H9 (cell line): ENCODE data around the gene CLEC1A. TPM values are rescaled to one million over a fixed set of nuclear protein-coding genes. Genes with fewer than 3 reads are reported as not detected.

Source experiments
- DNase-seq: peaks from one replicate; pipeline ENCODE4 v3.0.0-alpha.2; 2017
- H2AFZ ChIP-seq: one replicate; pipeline ENCODE4 v1.6.1; 2013; ENCODE audit warnings: mild to moderate bottlenecking, low read length, control low read depth, moderate library complexity
- H2AK5ac ChIP-seq: 2 replicates; pipeline ENCODE4 v1.6.1; 2013; ENCODE audit warnings: low read length, control low read depth, mixed read lengths; ENCODE audit not compliant: insufficient read length
- H2BK120ac ChIP-seq: one replicate; pipeline ENCODE4 v1.6.1; 2013; ENCODE audit warnings: low read depth, mild to moderate bottlenecking, low read length, control low read depth, inconsistent platforms; ENCODE audit not compliant: poor library complexity, severe bottlenecking
- H2BK12ac ChIP-seq: 2 replicates; pipeline ENCODE4 v1.6.1; 2013; ENCODE audit warnings: low read length, control low read depth, mixed read lengths, low read depth; ENCODE audit not compliant: insufficient read length
- H2BK15ac ChIP-seq: 2 replicates; pipeline ENCODE4 v1.6.1; 2013; ENCODE audit warnings: low read depth, low read length, control low read depth
- H2BK20ac ChIP-seq: one replicate; pipeline ENCODE4 v1.6.1; 2013; ENCODE audit warnings: low read depth, mild to moderate bottlenecking, low read length, control low read depth, inconsistent platforms; ENCODE audit not compliant: poor library complexity, severe bottlenecking
- H2BK5ac ChIP-seq: 2 replicates; pipeline ENCODE4 v1.6.1; 2013; ENCODE audit warnings: low read length, control low read depth, mixed read lengths; ENCODE audit not compliant: insufficient read length
- H3K14ac ChIP-seq: 2 replicates; pipeline ENCODE4 v1.6.1; 2013; ENCODE audit warnings: low read length, control low read depth; ENCODE audit not compliant: insufficient read depth
- H3K18ac ChIP-seq: 2 replicates; pipeline ENCODE4 v1.6.1; 2013; ENCODE audit warnings: low read depth, mild to moderate bottlenecking, mixed read lengths, low read length, control low read depth; ENCODE audit not compliant: insufficient read length
- H3K23ac ChIP-seq: 2 replicates; pipeline ENCODE4 v1.6.1; 2013; ENCODE audit warnings: low read length, control low read depth, mixed read lengths, low read depth; ENCODE audit not compliant: insufficient read length
- H3K23me2 ChIP-seq: 2 replicates; pipeline ENCODE4 v1.6.1; 2013; ENCODE audit warnings: low read depth, mild to moderate bottlenecking, mixed read lengths, low read length, control low read depth; ENCODE audit not compliant: insufficient read length, poor library complexity, severe bottlenecking
- H3K27ac ChIP-seq: 2 replicates; pipeline ENCODE4 v1.5.1; 2013; ENCODE audit warnings: low read length, control low read depth, mixed read lengths, low read depth; ENCODE audit not compliant: insufficient read length
- H3K27me3 ChIP-seq: 2 replicates; pipeline ENCODE4 v1.6.1; 2013; ENCODE audit warnings: low read length, control low read depth, inconsistent platforms; ENCODE audit not compliant: insufficient read depth
- H3K4ac ChIP-seq: 2 replicates; pipeline ENCODE4 v1.6.1; 2013; ENCODE audit warnings: low read depth, mild to moderate bottlenecking, control low read depth, inconsistent platforms, low read length, moderate library complexity
- H3K4me1 ChIP-seq: 2 replicates; pipeline ENCODE4 v1.6.1; 2013; ENCODE audit warnings: low read length, control low read depth, inconsistent platforms; ENCODE audit not compliant: insufficient read depth
- H3K4me2 ChIP-seq: 2 replicates; pipeline ENCODE4 v1.6.1; 2013; ENCODE audit warnings: low read length, control low read depth, mixed read lengths; ENCODE audit not compliant: insufficient read length, insufficient read depth
- H3K56ac ChIP-seq: 2 replicates; pipeline ENCODE4 v1.6.1; 2013; ENCODE audit warnings: low read depth, mild to moderate bottlenecking, mixed read lengths, low read length, control low read depth; ENCODE audit not compliant: insufficient read length
- H3K79me1 ChIP-seq: 2 replicates; pipeline ENCODE4 v1.6.1; 2013; ENCODE audit warnings: low read depth, mild to moderate bottlenecking, moderate library complexity, low read length, control low read depth, inconsistent platforms; ENCODE audit not compliant: insufficient read depth, poor library complexity, severe bottlenecking
- H3K79me2 ChIP-seq: 2 replicates; pipeline ENCODE4 v1.6.1; 2013; ENCODE audit warnings: low read length, control low read depth, inconsistent platforms; ENCODE audit not compliant: insufficient read depth
- H3K9ac ChIP-seq: 2 replicates; pipeline ENCODE4 v1.6.1; 2013; ENCODE audit warnings: low read length, control low read depth, mixed read lengths; ENCODE audit not compliant: insufficient read length; ENCODE audit errors: extremely low read depth
- H3K9me3 ChIP-seq: one replicate; pipeline ENCODE4 v1.6.1; 2013; ENCODE audit warnings: low read depth, low read length, inconsistent platforms; ENCODE audit not compliant: control insufficient read depth
- H3T11ph ChIP-seq: one replicate; pipeline ENCODE4 v1.6.1; 2013; ENCODE audit warnings: mild to moderate bottlenecking, low read length, control low read depth, inconsistent platforms
- H4K20me1 ChIP-seq: one replicate; pipeline ENCODE4 v1.6.1; 2013; ENCODE audit not compliant: control insufficient read depth, insufficient read length, insufficient read depth
- H4K5ac ChIP-seq: 2 replicates; pipeline ENCODE4 v1.6.1; 2013; ENCODE audit warnings: low read depth, mild to moderate bottlenecking, mixed read lengths, low read length, control low read depth; ENCODE audit not compliant: insufficient read length
- H4K8ac ChIP-seq: replicated peaks from 2 replicates; pipeline ENCODE4 v1.6.1; 2013; ENCODE audit warnings: low read length, control low read depth, mixed read lengths, low read depth; ENCODE audit not compliant: insufficient read length
- H4K91ac ChIP-seq: 2 replicates; pipeline ENCODE4 v1.6.1; 2013; ENCODE audit warnings: low read depth, mild to moderate bottlenecking, moderate library complexity, mixed read lengths, low read length, control low read depth; ENCODE audit not compliant: insufficient read length
- H3K27ac Mint-ChIP-seq, 3 experiments: 2 replicates in 2 of 3; 3 replicates in 1 of 3; pipeline ENCODE4 v1.8.0; 2020 to 2021; ENCODE audit warnings: mixed read lengths in 3 of 3, mild to moderate bottlenecking in 1 of 3, moderate library complexity in 1 of 3
- H3K27me3 Mint-ChIP-seq: 2 replicates; pipeline ENCODE4 v1.8.0; 2021; ENCODE audit warnings: low read depth, mild to moderate bottlenecking, moderate library complexity, mixed read lengths
- H3K36me3 Mint-ChIP-seq, 3 experiments: 2 replicates in 2 of 3; 3 replicates in 1 of 3; pipeline ENCODE4 v1.8.0; 2020 to 2021; ENCODE audit warnings: low read depth in 3 of 3, mixed read lengths in 3 of 3; ENCODE audit not compliant: insufficient read depth in 1 of 3
- H3K4me1 Mint-ChIP-seq, 2 experiments: 2 replicates each; pipeline ENCODE4 v1.8.0; 2020; ENCODE audit warnings: mixed read lengths in 2 of 2
- H3K4me3 Mint-ChIP-seq, 2 experiments: 2 replicates in 1 of 2; 3 replicates in 1 of 2; pipeline ENCODE4 v1.8.0; 2020 to 2021; ENCODE audit warnings: mild to moderate bottlenecking in 2 of 2, mixed read lengths in 2 of 2, moderate library complexity in 1 of 2
- H3K9me3 Mint-ChIP-seq, 2 experiments: 2 replicates in 1 of 2; 3 replicates in 1 of 2; pipeline ENCODE4 v1.8.0; 2020; ENCODE audit warnings: mild to moderate bottlenecking in 2 of 2, mixed read lengths in 2 of 2, moderate library complexity in 1 of 2
- WGBS: extraction: QIAGEN DNeasy Blood & Tissue Kit; methylation state at CpG from one replicate; pipeline ENCODE4 v1.1.7; 2013; ENCODE audit warnings: missing lambda C conversion rate, low lambda C conversion rate, mixed read lengths; ENCODE audit not compliant: insufficient read length; ENCODE audit errors: extremely low coverage; 5-methylcytosine and 5-hydroxymethylcytosine counted together
- total RNA-seq: library from RNA; stranded (reverse); gene quantifications from 2 replicates; pipeline ENCODE4 v1.2.1, GENCODE V29; 2021
- TF ChIP-seq, protein P1 (sequence below): fragments of 200-600 bp; sonication (generic); conservative IDR thresholded peaks from 3 replicates; pipeline ENCODE4 v1.8.0; 2021; ENCODE audit warnings: antibody characterized with exemption, mild to moderate bottlenecking

The CLEC1A gene
- total RNA-seq, 1 experiment from 2014 or later = not detected

DNA sequence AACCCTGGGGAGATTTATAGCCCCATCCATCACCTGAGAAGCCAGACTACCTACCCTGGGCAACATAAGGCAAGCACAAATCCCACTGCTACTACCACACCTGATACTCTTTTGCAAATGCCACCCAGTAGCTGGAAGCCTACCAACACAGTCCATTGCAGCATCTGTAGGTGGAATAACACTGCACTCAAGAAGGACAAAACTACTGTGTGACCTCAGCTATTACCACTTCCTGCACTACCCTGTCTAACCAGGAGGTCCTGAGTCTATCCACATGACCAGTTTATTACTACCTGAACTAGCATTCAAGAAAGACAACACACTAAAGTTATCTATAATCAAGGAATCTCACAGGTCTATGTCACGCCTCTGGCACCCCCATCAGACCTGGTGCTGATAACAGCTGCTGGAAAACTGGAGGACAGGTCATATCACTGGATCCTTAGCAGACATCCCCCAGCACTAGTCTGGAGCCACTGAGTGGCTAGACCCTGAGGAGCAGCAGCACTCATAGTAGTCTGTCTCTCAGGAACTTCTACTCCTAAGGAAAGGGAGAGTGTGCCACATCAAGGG lies 2.9 kb upstream of the CLEC1A start:
- Histone ChIP-seq H3K4me1 (no peaks in the 10 kb centered on the region), H3K79me1 (no peaks in the 10 kb centered on the region), H3K79me2 (no peaks in the 10 kb centered on the region), H3K9me3 (no peaks in the 10 kb centered on the region), H4K5ac (no peak overlapping the region), H2BK5ac (no peak overlapping the region), H2AFZ (no peak overlapping the region), H3K4me2 (no peak overlapping the region), H3T11ph (no peak overlapping the region), H3K27me3 (no peaks in the 10 kb centered on the region), H2BK12ac (no peak overlapping the region), H3K23me2 (no peaks in the 10 kb centered on the region), H4K91ac (no peak overlapping the region), H2AK5ac (no peak overlapping the region), H2BK20ac (no peak overlapping the region), H2BK120ac (no peak overlapping the region), H3K56ac (no peak overlapping the region), H4K20me1 (no peaks in the 10 kb centered on the region), H3K23ac (no peak overlapping the region), H3K4ac (no peak overlapping the region), H3K18ac (no peak overlapping the region), H3K9ac (no peak overlapping the region), H2BK15ac (no peak overlapping the region), H4K8ac (no peak overlapping the region), H3K14ac (no peak overlapping the region), H3K27ac (no peak overlapping the region)
- TF ChIP-seq, protein P1, sequence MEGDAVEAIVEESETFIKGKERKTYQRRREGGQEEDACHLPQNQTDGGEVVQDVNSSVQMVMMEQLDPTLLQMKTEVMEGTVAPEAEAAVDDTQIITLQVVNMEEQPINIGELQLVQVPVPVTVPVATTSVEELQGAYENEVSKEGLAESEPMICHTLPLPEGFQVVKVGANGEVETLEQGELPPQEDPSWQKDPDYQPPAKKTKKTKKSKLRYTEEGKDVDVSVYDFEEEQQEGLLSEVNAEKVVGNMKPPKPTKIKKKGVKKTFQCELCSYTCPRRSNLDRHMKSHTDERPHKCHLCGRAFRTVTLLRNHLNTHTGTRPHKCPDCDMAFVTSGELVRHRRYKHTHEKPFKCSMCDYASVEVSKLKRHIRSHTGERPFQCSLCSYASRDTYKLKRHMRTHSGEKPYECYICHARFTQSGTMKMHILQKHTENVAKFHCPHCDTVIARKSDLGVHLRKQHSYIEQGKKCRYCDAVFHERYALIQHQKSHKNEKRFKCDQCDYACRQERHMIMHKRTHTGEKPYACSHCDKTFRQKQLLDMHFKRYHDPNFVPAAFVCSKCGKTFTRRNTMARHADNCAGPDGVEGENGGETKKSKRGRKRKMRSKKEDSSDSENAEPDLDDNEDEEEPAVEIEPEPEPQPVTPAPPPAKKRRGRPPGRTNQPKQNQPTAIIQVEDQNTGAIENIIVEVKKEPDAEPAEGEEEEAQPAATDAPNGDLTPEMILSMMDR = no peak
- Mint-ChIP-seq H3K9me3 (peaks cover 7 to 8% of the 10 kb centered on the region in 2 experiments), H3K27me3 (peaks cover 3% of the 10 kb centered on the region), H3K4me1 (peaks cover 10 to 12% of the 10 kb centered on the region in 2 experiments), H3K4me3 (no peak overlapping the region), H3K36me3 (peaks cover 0 to 6% (median 0%) of the 10 kb centered on the region in 3 experiments; a peak in 4 of 7 replicates), H3K27ac (no peak overlapping the region; a peak in 1 of 7 replicates)
- DNase-seq = no peak
- WGBS = no CpG with 5 or more reads among the region's 1 CpG
